ENCODE data around the gene INSL3.

GRCh38 chr19:17794412-17794730 is 26.9 kb downstream of the INSL3 start:
- TF ChIP-seq, protein P1, sequence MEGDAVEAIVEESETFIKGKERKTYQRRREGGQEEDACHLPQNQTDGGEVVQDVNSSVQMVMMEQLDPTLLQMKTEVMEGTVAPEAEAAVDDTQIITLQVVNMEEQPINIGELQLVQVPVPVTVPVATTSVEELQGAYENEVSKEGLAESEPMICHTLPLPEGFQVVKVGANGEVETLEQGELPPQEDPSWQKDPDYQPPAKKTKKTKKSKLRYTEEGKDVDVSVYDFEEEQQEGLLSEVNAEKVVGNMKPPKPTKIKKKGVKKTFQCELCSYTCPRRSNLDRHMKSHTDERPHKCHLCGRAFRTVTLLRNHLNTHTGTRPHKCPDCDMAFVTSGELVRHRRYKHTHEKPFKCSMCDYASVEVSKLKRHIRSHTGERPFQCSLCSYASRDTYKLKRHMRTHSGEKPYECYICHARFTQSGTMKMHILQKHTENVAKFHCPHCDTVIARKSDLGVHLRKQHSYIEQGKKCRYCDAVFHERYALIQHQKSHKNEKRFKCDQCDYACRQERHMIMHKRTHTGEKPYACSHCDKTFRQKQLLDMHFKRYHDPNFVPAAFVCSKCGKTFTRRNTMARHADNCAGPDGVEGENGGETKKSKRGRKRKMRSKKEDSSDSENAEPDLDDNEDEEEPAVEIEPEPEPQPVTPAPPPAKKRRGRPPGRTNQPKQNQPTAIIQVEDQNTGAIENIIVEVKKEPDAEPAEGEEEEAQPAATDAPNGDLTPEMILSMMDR (IDR thresholded peaks at IDR 0.05): no peak
- TF ChIP-seq POLR2AphosphoS5 (IDR thresholded peaks at IDR 0.05; ENCODE audit: insufficient read depth in 1 of 2, low read depth in 1 of 2) (no peak), POLR2A (IDR thresholded peaks at IDR 0.05) (no peak)
